Coronary artery (tissue), 2 donors: ENCODE results near the gene YBX2.

Experiments used
- DNase-seq: peaks from one replicate; pipeline ENCODE4 v3.0.0-alpha.2; 2017; ENCODE audit warnings: low spot score
- H3K27ac ChIP-seq, 2 donors: fragments of 200-600 bp; sonication (generic); one replicate each; pipeline ENCODE4 v1.5.1; 2016 to 2019
- H3K4me3 ChIP-seq: fragments of 200-600 bp; sonication (generic); 2 replicates; pipeline ENCODE4 v1.5.1; 2016; ENCODE audit warnings: mild to moderate bottlenecking, moderate library complexity
- CTCF ChIP-seq: fragments of 200-600 bp; sonication (generic); IDR thresholded peaks from one replicate; pipeline ENCODE4 v1.5.1; 2019; ENCODE audit warnings: antibody characterized with exemption

Gene YBX2

GRCh38 chr17:7307686-7308624 is 13.5 kb upstream of the YBX2 start:
- Histone ChIP-seq H3K4me3 (peak overlapping the region; percentile 92), H3K27ac (peak overlapping the region; percentile 99)
- DNase-seq: no peak
- TF ChIP-seq CTCF: no peak

GRCh38 chr17:7306911-7307685 is 12.7 kb upstream of the YBX2 start, which contains the start of gene EIF5A:
Gene EIF5A, plus strand, starts transcription at chr17:7307628. Its CDS starts 2,008 bp downstream, at chr17:7309636.
- no peak for TF ChIP-seq CTCF
- H3K27ac ChIP-seq: peak within 1 kb of the TSS; percentile 99
- peak; percentile 99 for DNase-seq
- H3K4me3 ChIP-seq: peak within 1 kb of the TSS; percentile 92

- no peak overlapping the region for H3K4me3 ChIP-seq
- DNase-seq: no peak
- TF ChIP-seq CTCF: no peak
- H3K27ac ChIP-seq: no peak overlapping the region
These were observed 9.7 kb upstream of the YBX2 start for GRCh38 chr17:7304179-7304578.

GRCh38 chr17:7296189-7296861 is 1.9 kb upstream of the YBX2 start:
- Histone ChIP-seq H3K4me3 (peak overlapping the region; percentile 55), H3K27ac (peak overlapping the region; percentile 32 to 48)
- peak; percentile 98 for TF ChIP-seq CTCF
- peak; percentile 85 for DNase-seq

GRCh38 chr17:7295230-7296180 is 1.1 kb upstream of the YBX2 start:
- Histone ChIP-seq H3K4me3 (peak overlapping the region; percentile 55), H3K27ac (peak overlapping the region; percentile 32 to 48)
- no peak for TF ChIP-seq CTCF
- DNase-seq: peak; percentile 68
